ENCODE data around the gene PCDHAC2.

DNA sequence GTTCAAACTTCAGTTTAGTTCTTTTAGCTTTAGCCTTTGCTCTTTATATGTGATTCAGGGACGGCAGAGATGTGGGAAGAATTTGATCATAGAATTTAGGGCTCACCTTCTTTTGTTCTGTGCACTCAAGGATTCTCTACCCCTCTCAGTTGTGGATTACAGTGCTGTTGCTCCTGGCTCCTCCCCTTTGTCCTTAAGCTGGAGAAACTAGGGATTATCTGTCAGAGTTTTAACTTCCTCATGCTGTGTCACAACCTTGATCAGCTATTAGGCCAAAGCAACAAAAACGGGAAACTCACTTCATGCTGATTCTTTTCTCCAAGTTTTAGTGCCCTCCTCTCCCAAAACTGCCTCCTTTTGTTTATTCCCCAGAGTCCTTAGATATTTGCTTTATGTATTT is 13.0 kb upstream of the PCDHAC2 start:
- TF ChIP-seq POLR2A (IDR thresholded peaks at IDR 0.05; ENCODE audit: low read depth, low read length) = no peak
- no peak for TF ChIP-seq POLR2AphosphoS5 (IDR thresholded peaks at IDR 0.05; ENCODE audit: low read depth, low read length)
- TF ChIP-seq TAF1 (IDR thresholded peaks at IDR 0.05; ENCODE audit: low read depth, low read length) = no peak
